Peyer's patch (tissue), 4 donors: ENCODE results near the gene SLC13A3. TPM values are rescaled to one million over a fixed set of nuclear protein-coding genes. Genes with fewer than 3 reads are reported as not detected.

ENCODE experiments used
- DNase-seq, 3 donors: peaks; one replicate each; pipeline ENCODE4 v3.0.0-alpha.2; 2017 to 2019
- H3K27ac ChIP-seq, 4 donors: fragments of 200-600 bp; sonication (generic); one replicate each; pipeline ENCODE4 v1.5.1; 2016 to 2019
- H3K27me3 ChIP-seq, 2 donors: fragments of 200-600 bp; sonication (generic); one replicate each; pipeline ENCODE4 v1.5.1; 2019
- H3K36me3 ChIP-seq, 3 donors: fragments of 200-600 bp; sonication (generic); one replicate each; pipeline ENCODE4 v1.5.1; 2016 to 2019
- H3K4me1 ChIP-seq, 4 donors: fragments of 200-600 bp; sonication (generic); one replicate each; pipeline ENCODE4 v1.5.1; 2016 to 2019
- H3K4me3 ChIP-seq, 4 donors: fragments of 200-600 bp; sonication (generic); 1 replicate in 3 of 4; 2 replicates in 1 of 4; pipeline ENCODE4 v1.5.1; 2016 to 2019; ENCODE audit warnings: mild to moderate bottlenecking in 1 of 4
- H3K9me3 ChIP-seq, 4 donors: fragments of 200-600 bp; sonication (generic); one replicate each; pipeline ENCODE4 v1.5.1; 2016 to 2019; ENCODE audit warnings: mild to moderate bottlenecking in 1 of 4
- POLR2A ChIP-seq, 2 donors: fragments of 450-650 bp; IDR thresholded peaks; one replicate each; pipeline ENCODE4 v1.5.1; 2017; ENCODE audit warnings: antibody characterized with exemption in 2 of 2, mild to moderate bottlenecking in 2 of 2, moderate library complexity in 2 of 2
- total RNA-seq, 4 donors: library from RNA; depleted of rRNA; stranded (reverse); fragments of >200 nt; gene quantifications; one replicate each; pipeline ENCODE4 v1.1.0, GENCODE V29; 2016
- TF ChIP-seq, protein P1 (sequence below), 6 experiments: fragments of 450-650 bp in 4 of 6; fragments of 200-600 bp in 2 of 6; sonication (generic) in 1 of 6; IDR thresholded peaks; one replicate each; pipeline ENCODE4 v1.5.1; 2017 to 2019; ENCODE audit warnings: antibody characterized with exemption in 6 of 6, mild to moderate bottlenecking in 3 of 6, moderate library complexity in 1 of 6

The SLC13A3 gene
- total RNA-seq, 4 donors from 2014 or later, result 1.3 to 10.7 TPM; not detected in 2

DNA sequence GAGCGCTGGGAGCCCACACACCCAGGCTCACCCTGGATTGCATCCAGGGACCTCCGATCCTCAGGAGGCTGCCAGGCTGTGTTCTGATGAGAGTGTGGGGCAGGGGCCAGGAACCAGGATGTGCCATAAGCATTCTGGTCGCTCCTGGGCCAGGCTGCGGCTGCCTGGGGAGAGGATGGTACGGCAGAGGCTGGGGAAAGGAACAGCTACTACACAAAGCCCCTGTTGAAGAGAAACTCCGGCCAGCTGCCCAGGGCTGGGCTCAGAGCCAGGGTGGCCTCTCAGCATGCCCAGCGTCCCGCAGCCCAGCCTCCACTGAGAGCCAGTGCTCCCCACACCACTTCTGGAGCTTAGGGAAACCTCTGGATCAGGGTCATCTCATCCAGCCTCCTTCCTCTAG is 79.1 kb downstream of the SLC13A3 start:
- H3K4me1 ChIP-seq, result no peaks in the 10 kb centered on the region
- TF ChIP-seq, protein P1, sequence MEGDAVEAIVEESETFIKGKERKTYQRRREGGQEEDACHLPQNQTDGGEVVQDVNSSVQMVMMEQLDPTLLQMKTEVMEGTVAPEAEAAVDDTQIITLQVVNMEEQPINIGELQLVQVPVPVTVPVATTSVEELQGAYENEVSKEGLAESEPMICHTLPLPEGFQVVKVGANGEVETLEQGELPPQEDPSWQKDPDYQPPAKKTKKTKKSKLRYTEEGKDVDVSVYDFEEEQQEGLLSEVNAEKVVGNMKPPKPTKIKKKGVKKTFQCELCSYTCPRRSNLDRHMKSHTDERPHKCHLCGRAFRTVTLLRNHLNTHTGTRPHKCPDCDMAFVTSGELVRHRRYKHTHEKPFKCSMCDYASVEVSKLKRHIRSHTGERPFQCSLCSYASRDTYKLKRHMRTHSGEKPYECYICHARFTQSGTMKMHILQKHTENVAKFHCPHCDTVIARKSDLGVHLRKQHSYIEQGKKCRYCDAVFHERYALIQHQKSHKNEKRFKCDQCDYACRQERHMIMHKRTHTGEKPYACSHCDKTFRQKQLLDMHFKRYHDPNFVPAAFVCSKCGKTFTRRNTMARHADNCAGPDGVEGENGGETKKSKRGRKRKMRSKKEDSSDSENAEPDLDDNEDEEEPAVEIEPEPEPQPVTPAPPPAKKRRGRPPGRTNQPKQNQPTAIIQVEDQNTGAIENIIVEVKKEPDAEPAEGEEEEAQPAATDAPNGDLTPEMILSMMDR (IDR thresholded peaks at IDR 0.05), result no peak
- TF ChIP-seq POLR2A (IDR thresholded peaks at IDR 0.05), result no peak
- no peak overlapping the region for H3K4me3 ChIP-seq
- no peaks in the 10 kb centered on the region for H3K27me3 ChIP-seq
- no peaks in the 10 kb centered on the region for H3K9me3 ChIP-seq
- H3K27ac ChIP-seq, result no peak overlapping the region
- DNase-seq, result no peak
- no peaks in the 10 kb centered on the region for H3K36me3 ChIP-seq

DNA sequence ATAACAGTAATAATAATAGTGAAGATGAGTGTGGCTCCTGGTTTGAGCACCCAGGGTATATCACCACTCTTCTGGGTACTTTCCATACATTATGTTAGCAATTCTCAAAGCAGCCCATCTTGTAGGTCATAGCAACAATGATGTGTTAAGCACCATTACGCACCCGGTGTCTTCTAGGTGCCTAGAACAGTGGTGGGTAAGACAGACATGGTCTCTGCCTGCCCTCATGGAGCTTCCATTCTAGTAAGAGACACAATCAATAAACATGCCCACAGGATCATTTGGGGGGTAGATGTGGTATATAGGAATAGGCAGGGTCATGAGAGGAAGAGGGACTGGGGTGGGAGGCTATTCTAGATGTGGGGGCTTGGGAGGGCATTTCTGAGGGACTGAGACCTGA is 79.8 kb downstream of the SLC13A3 start:
- Histone ChIP-seq H3K27ac (no peak overlapping the region), H3K27me3 (no peaks in the 10 kb centered on the region), H3K4me3 (no peak overlapping the region), H3K36me3 (no peaks in the 10 kb centered on the region), H3K4me1 (no peaks in the 10 kb centered on the region), H3K9me3 (no peaks in the 10 kb centered on the region)
- DNase-seq, result no peak
- TF ChIP-seq, protein P1 (IDR thresholded peaks at IDR 0.05), result no peak
- no peak for TF ChIP-seq POLR2A (IDR thresholded peaks at IDR 0.05)

DNA sequence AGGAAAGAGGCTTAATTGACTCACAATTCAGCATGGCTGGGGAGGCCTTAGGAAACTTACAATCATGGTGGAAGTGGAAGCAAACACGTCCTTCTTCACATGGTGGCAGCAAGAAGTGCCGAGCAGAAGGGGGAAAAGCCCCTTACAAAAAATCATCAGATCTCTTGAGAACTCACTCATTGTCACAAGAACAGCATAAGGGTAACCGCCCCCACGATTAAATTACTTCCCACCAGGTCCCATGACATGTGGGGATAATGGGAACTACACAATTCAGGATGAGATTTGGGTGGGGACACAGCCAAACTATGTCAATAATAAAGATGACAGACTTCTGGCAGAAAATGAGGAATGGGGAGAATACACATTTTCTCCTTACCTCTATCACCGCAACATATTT is 80.3 kb downstream of the SLC13A3 start:
- no peaks in the 10 kb centered on the region for H3K9me3 ChIP-seq
- H3K27ac ChIP-seq, result no peak overlapping the region
- no peak overlapping the region for H3K4me3 ChIP-seq
- no peaks in the 10 kb centered on the region for H3K4me1 ChIP-seq
- DNase-seq, result no peak
- no peak for TF ChIP-seq POLR2A (IDR thresholded peaks at IDR 0.05)
- TF ChIP-seq, protein P1 (IDR thresholded peaks at IDR 0.05), result no peak
- no peaks in the 10 kb centered on the region for H3K36me3 ChIP-seq
- no peaks in the 10 kb centered on the region for H3K27me3 ChIP-seq

DNA sequence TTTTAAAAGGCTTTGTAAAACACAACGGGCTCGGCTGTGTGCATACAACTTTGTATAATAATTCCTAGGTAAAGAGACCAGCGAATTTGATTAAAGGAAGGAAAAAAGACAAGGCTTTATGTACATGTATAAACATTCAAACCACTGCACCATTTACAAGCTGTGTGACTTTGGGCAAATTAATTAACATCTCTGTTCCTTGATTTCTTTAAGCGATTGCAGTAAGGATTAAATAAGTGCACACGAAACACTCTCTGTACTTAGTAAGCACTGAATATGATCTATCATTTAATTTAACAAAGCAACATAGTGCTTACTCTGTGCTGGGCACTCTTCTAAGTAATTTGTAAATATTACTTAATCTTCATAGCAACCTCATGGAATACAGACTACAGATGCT is 81.3 kb downstream of the SLC13A3 start:
- no peak for DNase-seq
- H3K4me3 ChIP-seq, result no peak overlapping the region
- H3K27me3 ChIP-seq, result no peaks in the 10 kb centered on the region
- no peaks in the 10 kb centered on the region for H3K9me3 ChIP-seq
- TF ChIP-seq, protein P1 (IDR thresholded peaks at IDR 0.05), result no peak
- no peak for TF ChIP-seq POLR2A (IDR thresholded peaks at IDR 0.05)
- H3K36me3 ChIP-seq, result no peaks in the 10 kb centered on the region
- no peaks in the 10 kb centered on the region for H3K4me1 ChIP-seq
- H3K27ac ChIP-seq, result no peak overlapping the region

DNA sequence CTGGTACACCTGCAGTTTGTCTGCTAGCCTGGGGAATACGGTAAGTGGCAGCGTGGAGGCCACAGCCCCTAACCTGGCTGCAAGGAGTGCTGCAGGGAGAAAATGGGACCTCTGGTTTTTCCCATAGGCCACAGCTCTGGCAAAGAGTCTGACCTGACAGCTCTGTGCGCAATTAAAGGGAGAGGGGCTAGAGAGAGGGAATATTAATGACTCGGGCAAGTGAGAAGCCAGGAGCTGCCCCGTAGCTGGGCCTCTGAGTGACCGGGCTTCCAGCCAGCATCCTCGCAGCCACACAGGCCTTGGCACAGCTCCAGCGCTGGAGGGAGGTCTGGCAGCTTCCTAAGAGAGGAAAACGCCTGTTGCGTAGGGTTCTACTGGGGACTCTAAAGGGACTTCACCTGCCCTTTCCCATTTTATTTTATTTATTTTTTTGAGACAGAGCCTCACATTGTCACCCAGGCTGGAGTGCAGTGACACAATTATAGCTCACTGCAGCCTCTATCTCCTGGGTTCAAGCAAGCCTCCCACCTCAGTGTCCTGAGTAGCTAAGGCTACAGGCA is 82.6 kb downstream of the SLC13A3 start:
- Histone ChIP-seq H3K4me3 (no peak overlapping the region), H3K27ac (no peak overlapping the region), H3K4me1 (no peaks in the 10 kb centered on the region), H3K36me3 (no peaks in the 10 kb centered on the region), H3K27me3 (no peaks in the 10 kb centered on the region), H3K9me3 (no peaks in the 10 kb centered on the region)
- TF ChIP-seq, protein P1 (IDR thresholded peaks at IDR 0.05), result no peak
- no peak for TF ChIP-seq POLR2A (IDR thresholded peaks at IDR 0.05)
- peak; percentile 33 to 64 (median 60) for DNase-seq

DNA sequence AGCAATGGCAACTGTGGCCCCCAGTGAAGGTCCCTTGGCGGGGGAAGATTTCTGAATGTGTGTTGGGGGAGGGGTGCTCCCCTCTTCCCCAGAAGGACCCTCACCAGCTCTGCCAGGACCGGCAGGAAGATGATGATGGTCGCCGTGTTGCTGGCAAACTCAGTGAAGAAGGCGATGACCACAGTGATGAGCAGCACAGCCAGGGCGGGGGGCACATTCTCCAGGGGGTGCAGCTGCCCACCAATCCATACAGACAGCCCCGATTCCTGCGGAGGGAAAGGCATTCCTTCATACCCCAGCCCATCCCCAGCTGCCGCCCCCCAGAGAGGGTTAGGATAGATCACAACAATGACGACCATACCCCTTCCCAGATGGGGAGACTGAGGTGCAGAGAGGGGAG is 85.1 kb downstream of the SLC13A3 start:
- H3K4me3 ChIP-seq, result no peak overlapping the region
- no peaks in the 10 kb centered on the region for H3K9me3 ChIP-seq
- H3K27ac ChIP-seq, result no peak overlapping the region
- TF ChIP-seq, protein P1 (IDR thresholded peaks at IDR 0.05), result no peak
- TF ChIP-seq POLR2A (IDR thresholded peaks at IDR 0.05), result no peak
- H3K4me1 ChIP-seq, result no peaks in the 10 kb centered on the region
- no peaks in the 10 kb centered on the region for H3K27me3 ChIP-seq
- H3K36me3 ChIP-seq, result no peaks in the 10 kb centered on the region
- no peak for DNase-seq
